GM12873 (cell line): Measurements from ENCODE around the gene RECQL5.
A peak's percentile ranks its signal among the peaks of the same experiment; 100 is the strongest.

Source experiments
- TF ChIP-seq, protein P1 (sequence below): IDR thresholded peaks from 2 replicates; pipeline ENCODE4 v1.5.1; 2012; ENCODE audit warnings: low read depth, mild to moderate bottlenecking, moderate library complexity, low read length, control low read depth; ENCODE audit not compliant: insufficient read depth; ENCODE audit errors: missing control alignments

The RECQL5 gene

DNA sequence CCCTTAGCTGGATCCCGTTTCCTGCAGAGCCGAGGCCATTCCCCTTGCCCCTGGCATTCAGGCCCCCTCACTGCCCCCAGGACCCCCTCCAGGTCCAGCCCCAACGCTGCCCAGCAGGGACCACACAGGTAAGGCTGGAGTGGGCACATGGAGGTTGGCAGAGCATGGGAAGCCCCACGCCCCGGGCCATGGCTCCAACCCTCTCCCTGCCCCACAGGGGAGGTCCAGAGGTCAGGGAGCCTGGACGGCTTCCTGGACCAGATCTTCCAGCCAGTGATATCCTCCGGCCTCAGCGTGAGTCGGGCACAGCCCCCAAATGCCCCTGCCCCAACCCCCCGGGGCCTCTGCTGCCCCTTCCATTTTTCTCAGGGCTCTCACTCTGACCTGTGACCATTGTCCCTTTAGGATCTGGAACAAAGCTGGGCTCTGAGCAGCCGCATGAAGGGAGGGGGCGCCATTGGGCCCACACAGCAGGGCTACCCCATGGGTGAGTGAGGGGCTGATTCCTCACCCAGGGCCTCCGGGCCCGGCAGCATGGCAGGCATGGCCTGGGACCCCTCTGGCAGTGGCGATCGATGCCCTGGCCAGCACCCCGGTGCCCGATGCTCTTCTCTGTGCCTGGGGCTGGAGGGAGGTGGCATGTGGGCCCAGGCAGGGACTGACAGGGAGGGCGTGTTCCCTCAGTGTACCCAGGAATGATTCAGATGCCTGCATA lies 52.2 kb downstream of the RECQL5 start:
- TF ChIP-seq, protein P1, sequence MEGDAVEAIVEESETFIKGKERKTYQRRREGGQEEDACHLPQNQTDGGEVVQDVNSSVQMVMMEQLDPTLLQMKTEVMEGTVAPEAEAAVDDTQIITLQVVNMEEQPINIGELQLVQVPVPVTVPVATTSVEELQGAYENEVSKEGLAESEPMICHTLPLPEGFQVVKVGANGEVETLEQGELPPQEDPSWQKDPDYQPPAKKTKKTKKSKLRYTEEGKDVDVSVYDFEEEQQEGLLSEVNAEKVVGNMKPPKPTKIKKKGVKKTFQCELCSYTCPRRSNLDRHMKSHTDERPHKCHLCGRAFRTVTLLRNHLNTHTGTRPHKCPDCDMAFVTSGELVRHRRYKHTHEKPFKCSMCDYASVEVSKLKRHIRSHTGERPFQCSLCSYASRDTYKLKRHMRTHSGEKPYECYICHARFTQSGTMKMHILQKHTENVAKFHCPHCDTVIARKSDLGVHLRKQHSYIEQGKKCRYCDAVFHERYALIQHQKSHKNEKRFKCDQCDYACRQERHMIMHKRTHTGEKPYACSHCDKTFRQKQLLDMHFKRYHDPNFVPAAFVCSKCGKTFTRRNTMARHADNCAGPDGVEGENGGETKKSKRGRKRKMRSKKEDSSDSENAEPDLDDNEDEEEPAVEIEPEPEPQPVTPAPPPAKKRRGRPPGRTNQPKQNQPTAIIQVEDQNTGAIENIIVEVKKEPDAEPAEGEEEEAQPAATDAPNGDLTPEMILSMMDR = no peak

DNA sequence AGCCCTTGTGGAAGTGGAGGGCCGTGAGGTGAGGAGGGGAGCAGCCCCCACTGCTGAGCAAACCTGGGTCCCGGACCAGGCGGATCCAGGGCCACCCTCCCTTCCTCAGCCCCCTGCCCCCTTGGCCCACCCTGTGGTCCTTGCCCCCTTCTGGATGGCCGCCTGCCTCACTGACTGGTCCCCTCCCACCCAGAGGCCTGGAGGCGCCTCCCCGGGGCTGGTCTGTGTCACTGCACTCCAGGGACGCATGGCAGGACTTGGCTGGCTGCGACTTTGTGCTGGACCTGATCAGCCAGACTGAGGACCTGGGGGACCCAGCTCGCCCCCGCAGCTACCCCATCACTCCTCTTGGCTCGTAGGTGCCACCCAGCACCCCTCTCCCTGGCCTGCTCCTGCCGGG lies 52.9 kb downstream of the RECQL5 start:
- TF ChIP-seq, protein P1 = peak; percentile 35

DNA sequence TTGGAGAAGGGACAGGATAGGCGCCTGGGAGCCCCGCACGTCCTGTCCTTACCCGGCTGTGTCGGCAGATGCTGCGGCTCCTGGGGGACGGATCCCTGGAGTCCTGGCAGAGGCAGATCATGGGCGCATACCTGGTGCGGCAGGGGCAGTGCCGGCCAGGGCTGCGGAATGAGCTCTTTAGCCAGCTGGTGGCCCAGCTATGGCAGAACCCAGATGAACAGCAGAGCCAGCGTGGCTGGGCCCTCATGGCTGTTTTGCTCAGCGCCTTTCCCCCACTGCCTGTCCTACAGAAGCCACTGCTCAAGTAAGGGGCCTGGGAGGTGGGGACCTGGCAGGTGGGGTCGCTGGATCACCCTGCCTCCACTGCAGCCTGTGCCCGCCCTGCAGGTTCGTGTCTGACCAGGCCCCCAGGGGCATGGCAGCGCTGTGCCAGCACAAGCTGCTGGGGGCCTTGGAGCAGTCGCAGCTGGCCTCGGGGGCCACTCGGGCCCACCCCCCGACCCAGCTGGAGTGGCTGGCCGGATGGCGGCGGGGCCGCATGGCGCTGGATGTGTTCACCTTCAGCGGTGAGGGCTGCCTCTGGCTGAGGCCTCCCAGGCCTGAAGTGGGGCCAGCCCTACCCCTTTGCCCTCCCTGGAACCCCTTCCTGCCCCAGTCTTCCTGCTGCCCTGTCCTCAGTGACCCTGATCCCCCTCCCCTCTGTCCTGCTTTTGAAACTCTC lies 53.9 kb downstream of the RECQL5 start:
- TF ChIP-seq, protein P1 = no peak

DNA sequence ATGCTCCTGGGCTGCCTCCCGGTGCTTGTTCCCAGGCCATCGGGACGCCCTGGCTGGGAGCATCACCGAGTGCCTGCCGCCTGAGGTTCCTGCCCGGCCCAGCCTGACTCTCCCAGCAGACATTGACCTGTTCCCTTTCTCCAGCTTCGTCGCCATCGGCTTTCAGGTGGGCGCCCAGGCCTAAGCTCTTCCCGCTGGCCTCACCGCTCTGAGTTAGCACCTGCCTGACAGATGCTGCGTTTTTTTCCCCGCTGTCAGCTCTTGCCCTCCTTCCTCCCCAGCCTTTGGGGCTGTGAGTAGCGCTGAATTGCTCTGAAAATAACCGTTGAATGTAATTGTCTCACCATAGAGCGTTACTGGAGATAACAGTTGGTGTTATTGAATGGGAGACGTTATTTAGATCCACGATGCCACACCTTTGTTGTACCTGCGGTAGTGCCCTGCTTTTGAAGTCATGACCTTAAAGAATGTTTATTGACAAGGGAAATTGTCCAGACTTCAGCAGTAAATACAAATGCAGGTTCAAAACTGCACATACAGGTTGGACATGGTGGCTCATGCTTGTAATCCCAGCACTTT lies 55.0 kb downstream of the RECQL5 start:
- TF ChIP-seq, protein P1 = no peak

DNA sequence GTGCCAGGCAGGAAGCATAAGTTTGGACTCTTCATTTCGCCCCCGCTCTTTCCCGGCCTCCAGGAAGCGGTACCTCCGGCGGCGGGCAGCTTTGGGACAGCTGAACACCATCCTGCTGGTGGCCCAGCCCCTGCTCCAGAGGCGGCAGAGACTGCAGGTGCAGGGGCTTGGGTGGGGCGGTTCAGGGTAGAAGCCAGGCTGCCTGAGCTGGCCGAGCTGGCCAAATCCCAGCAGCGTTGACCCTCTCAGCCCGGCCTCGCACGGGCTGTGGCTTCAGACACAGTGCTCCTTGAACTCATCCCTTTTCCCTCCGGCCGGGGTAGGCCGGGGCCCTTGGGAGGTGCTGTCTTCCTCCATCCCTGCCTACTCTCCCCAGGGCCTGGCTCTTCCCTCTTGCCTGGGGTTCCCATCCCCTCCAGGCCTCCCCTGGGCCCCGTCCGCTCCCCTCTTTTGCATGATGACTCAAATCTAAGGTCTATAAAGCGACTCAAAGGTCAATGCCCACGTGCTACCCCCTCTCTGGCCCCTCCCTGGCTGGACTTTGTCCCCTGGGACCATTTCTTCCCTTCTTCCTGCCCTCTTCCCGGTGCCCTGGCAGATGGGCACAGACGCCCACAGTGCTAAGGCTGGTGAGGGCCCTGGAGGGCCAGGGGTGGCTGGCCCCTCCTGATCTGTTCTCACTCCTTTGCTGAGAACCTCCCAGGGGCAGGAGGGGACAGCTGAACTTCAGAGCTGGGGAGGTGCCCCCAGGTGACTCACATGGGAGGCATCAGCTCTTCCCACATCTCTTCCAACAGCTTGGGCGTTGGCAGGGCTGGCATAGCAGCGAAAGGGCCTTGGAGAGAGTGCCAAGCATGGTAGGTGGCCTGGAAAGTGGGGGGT lies 56.6 kb downstream of the RECQL5 start:
- TF ChIP-seq, protein P1 = no peak

DNA sequence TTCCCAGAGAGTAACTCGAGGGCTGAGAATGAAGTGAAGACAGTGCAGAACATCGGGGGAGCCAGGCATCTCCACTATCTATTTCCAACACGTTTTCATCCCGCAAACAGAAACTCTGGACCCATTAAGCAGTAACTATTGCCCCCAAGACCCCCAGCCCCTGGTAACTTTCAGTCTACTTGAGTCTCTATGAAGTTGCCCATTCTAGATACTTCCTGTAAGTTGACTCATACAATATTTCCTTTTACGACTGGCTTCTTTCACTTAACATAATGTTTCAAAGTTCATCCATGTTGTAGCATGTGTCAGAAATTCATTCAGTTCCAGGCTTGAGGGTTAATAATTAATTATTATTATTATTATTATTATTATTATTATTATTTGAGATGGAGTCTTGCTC lies 59.9 kb downstream of the RECQL5 start:
- TF ChIP-seq, protein P1 = no peak

DNA sequence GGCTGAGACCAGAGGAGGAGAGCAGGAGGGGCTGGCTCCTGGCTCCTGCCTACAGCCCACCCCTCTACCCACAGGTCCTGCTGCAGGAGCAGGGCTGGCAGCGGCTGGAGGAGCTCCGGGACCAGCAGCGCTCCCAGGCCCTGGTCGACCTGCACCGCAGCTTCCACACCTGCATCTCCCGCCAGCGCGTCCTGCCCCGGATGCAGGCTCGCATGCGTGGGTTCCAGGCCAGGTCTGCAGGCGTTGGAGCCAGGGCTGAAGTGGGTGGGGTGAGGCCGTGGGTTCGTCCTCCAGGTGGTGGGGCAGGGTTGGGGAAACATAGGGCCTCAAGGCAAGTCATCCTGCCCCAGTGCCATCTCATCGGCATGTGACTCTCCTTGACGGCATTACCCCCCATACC lies 61.2 kb downstream of the RECQL5 start:
- TF ChIP-seq, protein P1 = no peak
